Middle frontal gyrus (tissue), 1 donor: Measurements from ENCODE around the gene SPRED3.
"Not testable (repeated sequence)": the region's sequence is repeated elsewhere in the genome, so short reads cannot be mapped to it uniquely, and the experiment has no call there.

ENCODE experiments used
- DNase-seq: peaks from one replicate; pipeline ENCODE4 v3.0.0-alpha.2; 2015; ENCODE audit warnings: low spot score; ENCODE audit errors: extremely low spot score

The SPRED3 gene

DNA sequence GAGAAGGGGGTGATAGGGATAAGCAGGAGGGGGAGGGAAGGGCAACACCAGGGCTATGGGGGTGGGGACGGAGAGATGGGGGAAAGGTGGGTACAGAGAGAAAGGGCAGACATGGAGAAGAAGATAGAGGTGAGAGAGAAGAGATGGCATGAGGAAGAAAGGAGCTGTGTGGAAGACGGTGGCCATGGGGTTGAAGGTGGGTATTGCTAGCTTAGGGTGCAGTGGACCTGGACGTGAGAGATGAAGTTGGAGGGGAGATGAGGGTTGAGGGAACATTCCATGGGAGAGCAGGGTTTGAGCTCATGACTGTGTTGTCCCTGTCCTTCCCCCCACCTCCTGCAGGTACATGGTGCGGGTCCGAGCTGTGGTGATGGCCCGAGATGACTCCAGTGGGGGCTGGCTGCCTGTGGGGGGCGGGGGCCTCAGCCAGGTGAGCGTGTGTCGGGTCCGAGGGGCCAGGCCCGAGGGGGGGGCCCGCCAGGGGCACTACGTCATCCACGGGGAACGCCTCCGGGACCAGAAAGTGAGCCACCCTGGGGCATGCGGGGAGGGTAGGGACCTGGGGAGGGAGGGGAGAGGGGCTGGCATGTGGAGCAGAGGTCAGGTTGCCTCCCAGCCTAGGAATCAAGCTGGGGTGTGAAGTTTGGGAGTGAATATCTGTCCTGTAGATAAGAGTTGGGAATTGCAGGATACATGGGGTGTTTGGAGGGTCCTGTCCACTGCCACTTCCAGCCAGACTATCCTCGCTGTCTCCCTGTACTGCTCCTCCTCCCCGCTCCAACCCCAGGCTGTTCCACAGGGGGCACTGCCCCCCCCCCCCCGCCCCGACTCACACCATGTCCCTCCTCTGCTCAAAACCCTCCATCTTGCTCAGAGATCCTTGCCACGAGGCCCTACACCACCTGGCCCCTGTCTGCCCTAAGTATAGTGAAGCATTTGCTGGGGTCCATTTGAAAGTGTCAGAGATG lies 1.7 kb downstream of the SPRED3 start:
- no peak for DNase-seq

- no peak for DNase-seq
These were observed 3.5 kb downstream of the SPRED3 start for GRCh38 chr19:38391911-38392464.

DNA sequence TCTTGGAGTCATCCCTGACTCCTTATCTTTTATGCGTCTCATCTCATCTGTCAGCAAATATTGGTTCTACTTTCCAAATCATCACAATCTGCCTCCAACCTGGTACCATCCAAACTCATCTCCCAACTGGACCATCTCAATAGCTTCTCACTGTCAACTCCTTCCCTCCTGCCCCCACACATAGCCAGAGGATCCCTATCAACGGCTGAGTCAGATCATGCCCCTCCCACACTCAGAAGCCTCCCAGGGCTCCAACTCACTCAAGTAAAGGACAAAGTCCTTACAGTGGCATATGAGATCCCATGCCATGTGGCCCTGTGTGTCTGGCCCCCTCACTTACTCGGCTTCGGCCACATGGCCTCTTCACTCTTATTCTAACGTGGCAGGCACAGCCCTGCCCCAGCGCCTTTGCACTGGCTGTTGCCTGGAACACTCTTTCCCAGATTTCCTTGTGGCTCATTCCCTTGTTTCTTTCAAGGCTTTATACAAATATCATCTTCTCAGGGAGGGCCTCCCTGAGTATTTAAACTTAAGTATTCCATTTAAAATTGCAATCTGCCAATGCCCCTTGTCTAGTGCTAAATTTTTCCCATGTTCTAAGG lies 4.3 kb downstream of the SPRED3 start:
- no peak for DNase-seq

DNA sequence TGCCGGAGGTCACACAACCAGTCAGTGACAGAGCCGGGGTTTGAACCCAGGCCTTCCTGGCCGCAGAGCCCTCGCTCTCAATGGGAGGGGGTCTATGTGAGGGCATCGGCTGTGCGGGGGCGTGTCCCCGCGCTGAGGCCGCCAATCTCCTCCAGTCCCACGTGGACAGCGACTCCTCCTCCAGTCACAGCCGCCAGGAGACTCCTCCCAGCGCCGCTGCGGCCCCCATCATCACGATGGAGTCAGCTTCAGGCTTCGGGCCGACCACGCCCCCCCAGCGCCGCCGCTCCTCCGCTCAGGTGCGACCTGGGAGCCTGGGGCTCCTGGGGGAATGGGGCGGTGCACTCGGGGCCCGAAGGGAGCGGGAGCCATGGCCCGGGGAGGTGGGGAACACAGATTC lies 6.0 kb downstream of the SPRED3 start:
- DNase-seq, result no peak

DNA sequence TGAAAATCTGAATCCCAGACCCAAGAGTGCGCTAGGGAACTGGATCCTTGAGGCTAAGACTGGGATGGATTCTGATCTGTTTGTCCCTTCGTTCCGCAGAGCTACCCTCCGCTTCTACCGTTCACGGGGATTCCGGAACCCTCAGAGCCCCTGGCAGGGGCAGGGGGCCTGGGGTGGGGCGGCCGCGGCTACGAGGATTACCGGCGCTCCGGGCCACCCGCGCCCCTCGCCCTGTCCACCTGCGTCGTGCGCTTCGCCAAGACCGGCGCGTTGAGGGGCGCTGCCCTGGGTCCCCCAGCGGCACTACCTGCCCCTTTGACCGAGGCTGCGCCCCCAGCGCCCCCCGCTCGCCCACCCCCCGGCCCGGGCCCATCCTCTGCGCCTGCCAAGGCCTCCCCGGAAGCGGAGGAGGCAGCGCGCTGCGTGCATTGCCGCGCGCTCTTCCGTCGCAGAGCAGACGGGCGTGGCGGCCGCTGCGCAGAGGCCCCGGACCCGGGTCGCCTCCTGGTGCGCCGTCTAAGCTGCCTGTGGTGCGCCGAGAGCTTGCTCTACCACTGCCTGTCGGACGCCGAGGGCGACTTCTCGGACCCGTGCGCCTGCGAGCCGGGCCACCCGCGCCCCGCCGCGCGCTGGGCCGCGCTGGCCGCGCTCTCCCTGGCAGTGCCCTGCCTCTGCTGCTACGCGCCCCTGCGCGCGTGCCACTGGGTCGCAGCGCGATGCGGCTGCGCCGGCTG lies 7.1 kb downstream of the SPRED3 start:
- no peak for DNase-seq

GRCh38 chr19:38399081-38399480 lies 10.6 kb downstream of the SPRED3 start:
- DNase-seq, result no peak

GRCh38 chr19:38399537-38399936 lies 11.0 kb downstream of the SPRED3 start:
- no peak for DNase-seq

GRCh38 chr19:38400361-38400760 lies 11.9 kb downstream of the SPRED3 start:
- no peak for DNase-seq

GRCh38 chr19:38401148-38401547 lies 12.7 kb downstream of the SPRED3 start:
- no peak for DNase-seq

DNA sequence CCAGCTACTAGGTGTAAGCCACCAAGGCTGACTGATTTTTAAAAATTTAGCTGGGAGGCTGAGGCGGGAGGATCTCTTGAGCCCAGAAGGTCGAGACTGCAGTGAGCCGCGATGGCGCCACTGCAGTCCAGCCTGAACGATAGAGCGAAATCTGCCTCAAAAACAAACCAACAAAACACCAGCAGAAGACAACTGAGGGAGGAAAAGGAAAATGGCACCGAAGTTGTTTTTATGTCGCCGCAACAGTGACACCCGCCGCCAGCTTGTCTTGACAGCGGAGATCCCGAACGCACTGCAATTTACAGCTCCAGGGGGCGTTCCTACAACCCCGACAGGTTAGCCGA lies 14.1 kb downstream of the SPRED3 start:
- no peak for DNase-seq

DNA sequence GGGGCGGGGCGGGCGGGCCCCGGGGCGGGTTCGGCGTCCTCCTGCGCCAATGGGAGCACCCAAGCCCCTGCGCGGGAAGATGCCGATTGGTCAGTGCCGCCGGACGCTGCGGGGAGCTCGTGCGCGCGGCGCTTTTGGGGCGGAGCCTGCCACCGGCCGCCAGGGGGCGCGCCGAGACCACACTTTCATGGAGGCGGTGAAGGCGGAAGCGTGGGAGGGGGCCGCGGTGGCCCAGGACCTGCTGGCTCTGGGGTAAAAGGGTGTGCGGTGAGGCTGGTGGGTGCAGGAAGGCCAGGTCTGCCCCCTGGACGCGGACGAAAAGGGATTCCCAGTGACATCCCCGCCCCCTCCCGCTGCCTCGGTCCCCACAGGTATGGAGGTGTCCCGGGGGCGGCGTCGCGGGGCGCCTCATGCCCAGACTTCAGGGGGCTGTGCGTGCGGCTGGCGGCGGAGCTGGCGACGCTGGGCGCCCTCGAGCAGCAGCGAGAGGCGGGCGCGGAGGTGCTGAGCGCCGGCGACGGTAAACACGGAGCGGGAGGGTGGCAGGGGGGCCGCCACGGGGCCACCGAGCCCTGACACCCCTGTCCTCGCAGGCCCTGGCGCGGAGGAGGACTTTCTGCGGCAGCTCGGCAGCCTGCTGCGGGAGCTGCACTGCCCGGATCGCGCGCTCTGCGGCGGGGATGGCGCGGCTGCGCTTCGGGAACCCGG lies 14.6 kb downstream of the SPRED3 start, which contains the start of gene FAM98C:
Gene FAM98C, plus strand, starts transcription at position 127 of the 708 bp plus-strand sequence. Its CDS starts 61 bp downstream, at position 188.
- peak; percentile 94 for DNase-seq

GRCh38 chr19:38404858-38405257 lies 16.4 kb downstream of the SPRED3 start:
- no peak for DNase-seq

- DNase-seq, result no peak
These were observed 16.8 kb downstream of the SPRED3 start for GRCh38 chr19:38405276-38405675.

- DNase-seq, result no peak
These were observed 21.2 kb downstream of the SPRED3 start for GRCh38 chr19:38409631-38410133.

GRCh38 chr19:38410407-38410806 lies 21.9 kb downstream of the SPRED3 start:
- DNase-seq, result not testable (repeated sequence)

GRCh38 chr19:38411041-38411712 lies 22.7 kb downstream of the SPRED3 start:
- no peak for DNase-seq

DNA sequence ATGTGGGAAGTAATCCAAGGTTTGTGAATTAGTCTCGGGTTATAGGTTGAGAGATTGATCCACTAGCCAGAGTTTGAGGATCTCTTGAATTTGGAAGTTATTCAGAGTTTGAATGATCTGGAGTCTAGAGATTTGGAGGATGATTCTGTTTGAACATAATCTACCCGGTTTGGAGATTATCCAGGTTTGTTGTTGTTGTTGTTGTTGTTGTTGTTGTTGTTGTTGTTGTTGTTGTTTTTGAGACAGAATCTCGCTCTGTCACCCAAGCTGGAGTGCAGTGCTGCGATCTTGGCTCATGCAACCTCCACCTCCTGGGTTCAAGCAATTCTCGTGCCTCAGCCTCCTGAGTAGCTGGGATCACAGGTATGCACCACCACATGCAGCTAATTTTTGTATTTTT lies 23.4 kb downstream of the SPRED3 start:
- DNase-seq, result not testable (repeated sequence)

- DNase-seq, result no peak
These were observed 24.0 kb downstream of the SPRED3 start for GRCh38 chr19:38412491-38412890.

GRCh38 chr19:38412961-38413360 lies 24.5 kb downstream of the SPRED3 start:
- no peak for DNase-seq

DNA sequence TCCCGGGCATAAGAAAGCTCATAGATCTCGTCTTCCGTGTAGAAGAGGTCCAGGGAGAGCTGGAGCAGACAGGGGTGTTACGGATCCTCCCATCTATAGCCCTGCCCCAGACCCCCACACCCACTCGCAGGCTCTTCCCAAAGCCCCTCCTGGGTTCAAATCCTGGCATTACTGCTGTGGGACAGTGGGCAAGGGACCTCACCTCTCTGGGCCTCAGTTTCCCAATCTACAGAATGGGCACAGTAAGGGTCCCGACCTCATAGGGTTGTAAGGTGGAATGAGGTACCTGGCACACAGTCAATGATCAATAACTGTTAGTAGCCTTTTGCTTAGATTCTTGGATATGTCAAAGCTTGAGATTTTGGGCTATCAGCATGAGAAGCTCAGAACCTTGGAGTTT lies 24.9 kb downstream of the SPRED3 start:
- DNase-seq, result no peak
